Thyroid gland (tissue), 4 donors: ENCODE measurements around the gene IL18RAP. TPM values are rescaled to one million over a fixed set of nuclear protein-coding genes. Genes with fewer than 3 reads are reported as not detected.

Experiments used
- DNase-seq, 2 donors: peaks; one replicate each; pipeline ENCODE4 v3.0.0-alpha.2; 2019
- H3K27ac ChIP-seq, 3 donors: fragments of 200-600 bp; sonication (generic); 1 replicate in 2 of 3; 2 replicates in 1 of 3; pipeline ENCODE4 v1.5.1; 2016 to 2019; ENCODE audit warnings: mild to moderate bottlenecking in 1 of 3, moderate library complexity in 1 of 3
- H3K27me3 ChIP-seq: fragments of 200-600 bp; sonication (generic); one replicate; pipeline ENCODE4 v1.5.1; 2019
- H3K36me3 ChIP-seq, 2 donors: fragments of 200-600 bp; sonication (generic); one replicate each; pipeline ENCODE4 v1.5.1; 2016 to 2019
- H3K4me1 ChIP-seq, 2 donors: fragments of 200-600 bp; sonication (generic); one replicate each; pipeline ENCODE4 v1.5.1; 2017 to 2019
- H3K4me3 ChIP-seq, 3 donors: fragments of 200-600 bp; sonication (generic); replicated peaks in 1 of 3; 1 replicate in 2 of 3; 2 replicates in 1 of 3; pipeline ENCODE4 v1.5.1; 2016; ENCODE audit warnings: mild to moderate bottlenecking in 1 of 3
- H3K9me3 ChIP-seq: fragments of 200-600 bp; sonication (generic); one replicate; pipeline ENCODE4 v1.5.1; 2017
- CTCF ChIP-seq, 6 experiments: fragments of 200-600 bp in 3 of 6; fragments of 450-650 bp in 3 of 6; sonication (generic) in 3 of 6; IDR thresholded peaks; one replicate each; pipeline ENCODE4 v1.5.1; 2016 to 2019; ENCODE audit warnings: antibody characterized with exemption in 6 of 6, mild to moderate bottlenecking in 2 of 6, inconsistent platforms in 1 of 6, moderate library complexity in 1 of 6
- POLR2A ChIP-seq, 2 donors: fragments of 450-650 bp; IDR thresholded peaks; one replicate each; pipeline ENCODE4 v1.6.1; 2017; ENCODE audit warnings: antibody characterized with exemption in 2 of 2, mild to moderate bottlenecking in 2 of 2, moderate library complexity in 1 of 2
- WGBS, 2 donors: methylation state at CpG; one replicate each; pipeline ENCODE4 v1.1.5; 2017; 5-methylcytosine and 5-hydroxymethylcytosine counted together
- intact Hi-C: fragments of 100-400 bp; cut with DNase I; formaldehyde crosslinking; loops from one replicate; pipeline ENCODE4 v1.15.1; 2023
- total RNA-seq, 4 donors: library from RNA; depleted of rRNA; stranded (reverse); fragments of >200 nt; gene quantifications; one replicate each; pipeline ENCODE4 v1.2.3, GENCODE V29; 2016

The IL18RAP gene
- total RNA-seq, 4 donors from 2014 or later, result 1.6 to 3.1 (median 2.8) TPM

GRCh38 chr2:102421890-102422759 lies 835 bp upstream of the IL18RAP start:
- Histone ChIP-seq H3K36me3 (no peaks in the 10 kb centered on the region), H3K27ac (no peak overlapping the region), H3K4me1 (no peaks in the 10 kb centered on the region), H3K9me3 (no peaks in the 10 kb centered on the region), H3K4me3 (no peak overlapping the region), H3K27me3 (no peaks in the 10 kb centered on the region)
- no peak for DNase-seq
- no peak for TF ChIP-seq CTCF (IDR thresholded peaks at IDR 0.05)
- WGBS, 2 donors, result 87 to 89% methylated on average over 5 of the region's 5 CpGs
- intact Hi-C loops, result no loop called here

- Histone ChIP-seq H3K36me3 (no peaks in the 10 kb centered on the region), H3K27me3 (no peaks in the 10 kb centered on the region), H3K4me1 (no peaks in the 10 kb centered on the region), H3K27ac (no peak overlapping the region), H3K4me3 (no peak overlapping the region), H3K9me3 (no peaks in the 10 kb centered on the region)
- TF ChIP-seq POLR2A (IDR thresholded peaks at IDR 0.05), result no peak
- no peak for TF ChIP-seq CTCF (IDR thresholded peaks at IDR 0.05)
- DNase-seq, result no peak
- WGBS, 2 donors, result 81 to 84% methylated on average over 2 of the region's 2 CpGs
- intact Hi-C loops, result no loop called here
Observed at GRCh38 chr2:102423368-102423767, 408 bp downstream of the IL18RAP start.

GRCh38 chr2:102424754-102425153 lies 1.8 kb downstream of the IL18RAP start:
- 61 to 70% methylated on average over 3 of the region's 3 CpGs for WGBS, 2 donors
- DNase-seq, result no peak
- no peak overlapping the region for H3K27ac ChIP-seq
- H3K4me1 ChIP-seq, result no peaks in the 10 kb centered on the region
- TF ChIP-seq CTCF (IDR thresholded peaks at IDR 0.05) (no peak), POLR2A (IDR thresholded peaks at IDR 0.05) (no peak)
- intact Hi-C loops, result no loop called here
- H3K36me3 ChIP-seq, result no peaks in the 10 kb centered on the region
- no peak overlapping the region for H3K4me3 ChIP-seq
- H3K9me3 ChIP-seq, result no peaks in the 10 kb centered on the region
- H3K27me3 ChIP-seq, result no peaks in the 10 kb centered on the region

GRCh38 chr2:102425441-102426132 lies 2.6 kb downstream of the IL18RAP start:
- no peak for DNase-seq
- 62 to 65% methylated on average over 5 of the region's 5 CpGs for WGBS, 2 donors
- intact Hi-C loops, result no loop called here
- Histone ChIP-seq H3K4me1 (no peaks in the 10 kb centered on the region), H3K27me3 (no peaks in the 10 kb centered on the region), H3K4me3 (no peak overlapping the region), H3K9me3 (no peaks in the 10 kb centered on the region), H3K36me3 (no peaks in the 10 kb centered on the region), H3K27ac (no peak overlapping the region)
- TF ChIP-seq POLR2A (IDR thresholded peaks at IDR 0.05) (no peak), CTCF (IDR thresholded peaks at IDR 0.05) (no peak)

GRCh38 chr2:102427249-102427648 lies 4.3 kb downstream of the IL18RAP start:
- H3K27ac ChIP-seq, result no peak overlapping the region
- no peaks in the 10 kb centered on the region for H3K27me3 ChIP-seq
- 47 to 96% methylated on average over 1 of the region's 1 CpG for WGBS, 2 donors
- H3K36me3 ChIP-seq, result no peaks in the 10 kb centered on the region
- H3K9me3 ChIP-seq, result no peaks in the 10 kb centered on the region
- no peak overlapping the region for H3K4me3 ChIP-seq
- TF ChIP-seq POLR2A (IDR thresholded peaks at IDR 0.05), result no peak
- TF ChIP-seq CTCF (IDR thresholded peaks at IDR 0.05), result no peak
- H3K4me1 ChIP-seq, result no peaks in the 10 kb centered on the region
- no peak for DNase-seq
- intact Hi-C loops, result no loop called here
